Calu3 (cell line): Measurements from ENCODE around the gene CD320. TPM values are rescaled to one million over a fixed set of nuclear protein-coding genes. Genes with fewer than 3 reads are reported as not detected.
"Not testable (repeated sequence)": the region's sequence is repeated elsewhere in the genome, so short reads cannot be mapped to it uniquely, and the experiment has no call there.

Experiments used
- BruUV-seq: library from RNA; stranded (reverse); fragments of 400-500 nt; replicated peaks from 2 replicates; lab custom pipeline; 2021; lab: Mats Ljungman, UMichigan
- CTCF ChIA-PET: fragments of 300-600 bp; sonication (Branson Sonifier 250); formaldehyde crosslinking; loops from one replicate; lab custom pipeline; 2022; ENCODE audit warnings: antibody characterized with exemption; lab: Charles Lee
- DNase-seq: peaks from one replicate; pipeline ENCODE4 v3.0.0; 2022
- H3K27ac Mint-ChIP-seq: one replicate; pipeline ENCODE4 v1.8.0; 2022; ENCODE audit warnings: mixed read lengths; ENCODE audit not compliant: unreplicated experiment
- H3K27me3 Mint-ChIP-seq: one replicate; pipeline ENCODE4 v1.8.0; 2022; ENCODE audit warnings: mixed read lengths; ENCODE audit not compliant: unreplicated experiment
- H3K36me3 Mint-ChIP-seq: one replicate; pipeline ENCODE4 v1.8.0; 2022; ENCODE audit warnings: mild to moderate bottlenecking, moderate library complexity, mixed read lengths; ENCODE audit not compliant: insufficient read depth, unreplicated experiment
- H3K4me1 Mint-ChIP-seq: one replicate; pipeline ENCODE4 v1.8.0; 2022; ENCODE audit warnings: mild to moderate bottlenecking, low read depth, mixed read lengths; ENCODE audit not compliant: unreplicated experiment
- H3K4me3 Mint-ChIP-seq: one replicate; pipeline ENCODE4 v1.8.0; 2022; ENCODE audit warnings: mild to moderate bottlenecking, low read depth, moderate library complexity, mixed read lengths; ENCODE audit not compliant: unreplicated experiment
- H3K9me3 Mint-ChIP-seq: one replicate; pipeline ENCODE4 v1.8.0; 2022; ENCODE audit warnings: low read depth, mixed read lengths; ENCODE audit not compliant: unreplicated experiment
- intact Hi-C: fragments of 100-400 bp; cut with micrococcal nuclease; formaldehyde crosslinking; loops from one replicate; pipeline ENCODE4 v1.10.0; 2022; ENCODE audit not compliant: unreplicated experiment
- total RNA-seq: library from RNA; stranded (reverse); gene quantifications from 2 replicates; pipeline ENCODE4 v1.2.3, GENCODE V29; 2022
- TF ChIP-seq, protein P1 (sequence below): fragments of 200-600 bp; IDR thresholded peaks from one replicate; pipeline ENCODE4 v1.8.0; 2022; ENCODE audit warnings: antibody characterized with exemption; ENCODE audit not compliant: unreplicated experiment

Gene CD320
- total RNA-seq, 1 experiment from 2014 or later = 54.0 TPM

DNA sequence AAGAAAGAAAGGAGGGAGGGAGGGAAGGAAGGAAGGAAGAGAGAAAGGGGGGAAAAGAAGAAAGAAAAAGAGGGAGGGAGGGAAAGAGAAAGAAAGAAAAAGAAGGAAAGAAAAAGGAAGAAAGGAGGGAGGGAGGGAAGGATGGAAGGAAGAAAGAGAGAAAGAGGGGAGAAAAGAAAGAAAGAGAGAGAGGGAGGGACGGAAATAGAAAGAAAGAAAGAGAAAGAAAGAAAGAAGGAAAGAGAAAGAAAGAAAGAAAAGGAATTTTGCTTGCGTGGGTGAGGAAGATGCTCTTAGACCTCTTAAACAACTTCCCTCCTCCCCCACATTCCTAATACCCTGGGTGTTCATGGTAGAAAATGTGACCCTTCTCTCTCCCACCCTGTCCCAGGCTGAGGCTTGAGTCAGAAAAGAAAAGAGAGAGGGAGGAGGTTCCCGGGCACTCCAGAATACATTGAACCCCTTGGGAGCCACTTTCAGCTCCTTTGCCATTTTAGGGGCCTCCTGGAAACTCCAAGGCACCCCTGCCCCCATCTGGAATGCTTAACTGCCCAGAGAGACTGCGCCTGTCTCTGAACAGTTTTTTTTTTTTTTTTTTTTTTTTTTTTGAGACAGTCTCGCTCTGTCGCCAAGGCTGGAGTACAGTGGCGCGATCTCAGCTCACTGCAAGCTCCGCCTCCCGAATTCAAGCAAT lies 44.1 kb upstream of the CD320 start:
- TF ChIP-seq, protein P1, sequence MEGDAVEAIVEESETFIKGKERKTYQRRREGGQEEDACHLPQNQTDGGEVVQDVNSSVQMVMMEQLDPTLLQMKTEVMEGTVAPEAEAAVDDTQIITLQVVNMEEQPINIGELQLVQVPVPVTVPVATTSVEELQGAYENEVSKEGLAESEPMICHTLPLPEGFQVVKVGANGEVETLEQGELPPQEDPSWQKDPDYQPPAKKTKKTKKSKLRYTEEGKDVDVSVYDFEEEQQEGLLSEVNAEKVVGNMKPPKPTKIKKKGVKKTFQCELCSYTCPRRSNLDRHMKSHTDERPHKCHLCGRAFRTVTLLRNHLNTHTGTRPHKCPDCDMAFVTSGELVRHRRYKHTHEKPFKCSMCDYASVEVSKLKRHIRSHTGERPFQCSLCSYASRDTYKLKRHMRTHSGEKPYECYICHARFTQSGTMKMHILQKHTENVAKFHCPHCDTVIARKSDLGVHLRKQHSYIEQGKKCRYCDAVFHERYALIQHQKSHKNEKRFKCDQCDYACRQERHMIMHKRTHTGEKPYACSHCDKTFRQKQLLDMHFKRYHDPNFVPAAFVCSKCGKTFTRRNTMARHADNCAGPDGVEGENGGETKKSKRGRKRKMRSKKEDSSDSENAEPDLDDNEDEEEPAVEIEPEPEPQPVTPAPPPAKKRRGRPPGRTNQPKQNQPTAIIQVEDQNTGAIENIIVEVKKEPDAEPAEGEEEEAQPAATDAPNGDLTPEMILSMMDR = no peak
- no TSS peak for BruUV-seq
- no peak for DNase-seq
- Mint-ChIP-seq H3K36me3 (no peaks in the 10 kb centered on the region), H3K27me3 (peaks cover 34% of the 10 kb centered on the region), H3K4me1 (no peaks in the 10 kb centered on the region), H3K27ac (no peak overlapping the region), H3K9me3 (peaks cover 2% of the 10 kb centered on the region), H3K4me3 (no peak overlapping the region)
- intact Hi-C loops = no loop called here
- CTCF ChIA-PET = interaction anchor here (0.6 kb wide), 1 partner anchor 103 kb away, joined by 6 read pairs; no protein-coding TSS in a partner anchor

DNA sequence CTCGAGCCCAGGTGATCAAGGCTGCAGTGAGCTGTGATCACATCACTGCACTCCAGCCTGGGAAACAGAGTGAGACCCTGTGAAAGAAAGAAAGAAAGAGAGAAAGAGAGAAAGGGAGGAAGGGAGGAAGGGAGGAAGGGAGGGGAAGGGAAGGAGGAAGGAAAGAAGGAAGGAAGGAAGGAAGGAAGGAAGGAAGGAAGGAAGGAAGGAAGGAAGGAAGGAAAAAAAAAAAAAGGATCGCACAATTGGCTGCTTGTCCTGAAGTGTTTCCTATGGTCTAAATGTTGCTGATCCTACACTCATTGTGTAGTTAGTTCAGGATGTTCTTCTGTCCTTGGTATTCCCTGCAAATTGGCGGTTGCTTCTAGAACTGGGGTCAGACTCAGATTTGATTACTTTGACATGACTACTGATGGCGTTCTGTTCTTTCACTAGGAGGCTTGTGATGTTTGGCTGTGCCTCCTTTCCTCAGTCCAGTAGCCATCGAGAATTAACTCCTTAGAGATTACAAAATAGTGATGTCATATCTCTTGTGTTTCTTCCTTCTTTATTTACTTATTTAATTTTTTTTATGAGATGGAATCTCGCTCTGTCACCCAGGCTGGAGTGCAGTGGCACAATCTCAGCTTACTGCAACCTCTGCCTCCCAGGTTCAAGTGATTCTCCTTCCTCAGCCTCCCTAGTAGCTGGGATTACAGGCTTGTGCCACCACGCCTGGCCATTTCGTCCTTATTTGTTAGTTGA lies 41.6 kb upstream of the CD320 start:
- H3K9me3 Mint-ChIP-seq, intact Hi-C loops, H3K4me3 Mint-ChIP-seq, BruUV-seq, H3K27ac Mint-ChIP-seq, H3K36me3 Mint-ChIP-seq, H3K4me1 Mint-ChIP-seq, DNase-seq, CTCF ChIA-PET: not testable (repeated sequence)
- peaks cover 34% of the 10 kb centered on the region for H3K27me3 Mint-ChIP-seq

DNA sequence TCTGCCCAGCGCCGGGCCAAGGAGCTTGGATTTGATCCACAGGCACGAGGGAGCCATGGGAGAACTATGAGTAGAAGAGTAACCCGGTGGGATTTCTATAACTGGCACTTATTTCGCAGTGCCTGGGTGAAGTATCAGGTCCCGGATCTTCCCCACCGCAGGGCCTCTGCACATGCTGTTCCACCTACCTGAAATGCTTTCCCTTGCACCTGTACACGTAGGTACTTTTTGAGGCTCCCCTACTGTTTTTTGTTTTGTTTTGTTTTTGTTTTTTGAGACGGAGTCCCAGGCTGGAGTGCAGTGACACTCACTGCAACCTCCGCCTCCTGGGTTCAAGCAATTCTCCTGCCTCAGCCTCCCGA lies 35.3 kb upstream of the CD320 start:
- Mint-ChIP-seq H3K4me3 (peak overlapping the region; percentile 40), H3K27me3 (peaks cover 18% of the 10 kb centered on the region), H3K9me3 (no peaks in the 10 kb centered on the region), H3K4me1 (no peaks in the 10 kb centered on the region), H3K27ac (no peak overlapping the region), H3K36me3 (peaks cover 5% of the 10 kb centered on the region)
- no peak for DNase-seq
- CTCF ChIA-PET = no interaction called here
- intact Hi-C loops = no loop called here
- TF ChIP-seq, protein P1 = no peak
- BruUV-seq = no TSS peak

DNA sequence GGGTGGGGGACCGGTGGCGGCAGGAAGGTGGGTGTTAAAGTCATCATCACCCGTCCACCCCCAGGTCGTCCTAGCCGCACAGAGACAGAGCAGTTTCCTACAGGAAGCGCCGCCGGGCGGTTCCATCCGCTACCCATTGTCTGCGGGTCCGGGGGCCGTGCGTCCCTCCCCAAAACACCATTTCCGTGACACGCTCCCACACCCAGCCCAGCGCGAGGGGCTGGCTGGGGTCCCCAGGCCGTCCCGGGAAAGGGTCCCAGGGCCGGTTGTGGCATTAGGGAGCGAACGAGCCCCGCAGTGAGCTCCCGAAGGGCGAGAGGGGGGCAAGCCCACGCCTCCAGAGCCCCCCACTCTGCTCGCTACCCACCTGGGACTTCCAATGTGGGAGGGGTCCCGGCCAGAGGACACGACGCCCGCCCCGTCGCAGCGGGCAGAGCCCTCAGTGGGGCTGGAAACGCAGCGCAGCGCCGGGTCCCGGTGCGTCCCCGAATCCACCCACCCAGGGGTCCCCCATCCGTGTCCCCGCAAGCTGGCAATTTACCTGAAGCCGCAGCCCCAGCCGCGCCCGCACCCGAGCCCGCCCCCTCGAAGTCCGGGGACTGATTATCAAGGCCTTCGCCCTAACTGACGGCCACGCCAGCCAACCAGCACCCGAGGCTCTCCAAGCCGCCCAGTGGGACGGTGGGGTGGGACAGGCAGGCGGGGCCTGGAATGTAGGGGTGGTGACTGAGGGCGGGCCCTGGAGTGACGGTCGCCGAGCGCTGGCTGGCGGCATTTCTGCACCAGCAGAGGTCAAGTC lies 34.7 kb upstream of the CD320 start, which contains the start of gene KANK3:
TSS of gene KANK3 (minus strand) at position 579 of the 799 bp plus-strand sequence. CDS start 5,434 bp downstream, outside the sequence.
- no peaks in the 10 kb centered on the region for H3K9me3 Mint-ChIP-seq
- peak; percentile 95 for DNase-seq
- peaks cover 22% of the 10 kb centered on the region for H3K27me3 Mint-ChIP-seq
- no peak within 1 kb of the TSS for H3K27ac Mint-ChIP-seq
- TF ChIP-seq, protein P1 = no peak
- no peaks in the 10 kb centered on the region for H3K4me1 Mint-ChIP-seq
- no TSS peak for BruUV-seq
- intact Hi-C loops = no loop called here
- H3K36me3 Mint-ChIP-seq = peaks cover 5% of the 10 kb centered on the region
- H3K4me3 Mint-ChIP-seq = peak within 1 kb of the TSS; percentile 40
- CTCF ChIA-PET = no interaction called here
